ENCODE measurements around the gene PDE2A. TPM values are rescaled to one million over a fixed set of nuclear protein-coding genes. Genes with fewer than 3 reads are reported as not detected.
A peak's percentile ranks its signal among the peaks of the same experiment; 100 is the strongest.

The PDE2A gene
- total RNA-seq, 1 experiment from 2014 or later, result 3.7 TPM

- TF ChIP-seq ZNF532 (CRISPR knock-in tag; IDR thresholded peaks at IDR 0.05; ENCODE audit: borderline replicate concordance) (no peak), ZNF416 (CRISPR knock-in tag; IDR thresholded peaks at IDR 0.05) (no peak), RORB (CRISPR knock-in tag; IDR thresholded peaks at IDR 0.05) (no peak), TCF7 (CRISPR knock-in tag; IDR thresholded peaks at IDR 0.05; ENCODE audit: low read depth) (no peak), MXD4 (CRISPR knock-in tag; IDR thresholded peaks at IDR 0.05; ENCODE audit: borderline replicate concordance) (no peak), KAT7 (CRISPR knock-in tag; IDR thresholded peaks at IDR 0.05; ENCODE audit: borderline replicate concordance) (peak; percentile 20; the same call in 1 of the 2 replicates), GRHL2 (CRISPR knock-in tag; IDR thresholded peaks at IDR 0.05; ENCODE audit: insufficient replicate concordance, severe bottlenecking) (no peak), ATF6 (CRISPR knock-in tag; IDR thresholded peaks at IDR 0.05) (no peak), AR (CRISPR knock-in tag; IDR thresholded peaks at IDR 0.05) (no peak), GABPB1 (CRISPR knock-in tag; IDR thresholded peaks at IDR 0.05) (no peak; the same call in 1 of the 2 replicates), ZNF121 (CRISPR knock-in tag; IDR thresholded peaks at IDR 0.05) (no peak), MYBL2 (CRISPR knock-in tag; IDR thresholded peaks at IDR 0.05) (0 out of 2 replicates have a peak, but pooled peaks have one; percentile 18), SOX15 (CRISPR knock-in tag; IDR thresholded peaks at IDR 0.05) (no peak), CREM (CRISPR knock-in tag; IDR thresholded peaks at IDR 0.05) (no peak), NR1H2 (CRISPR knock-in tag; IDR thresholded peaks at IDR 0.05) (no peak), ATF3 (CRISPR knock-in tag; conservative IDR thresholded peaks at IDR 0.05) (no peak), USF2 (CRISPR knock-in tag; IDR thresholded peaks at IDR 0.05) (no peak)
- TF ChIP-seq, protein P1, sequence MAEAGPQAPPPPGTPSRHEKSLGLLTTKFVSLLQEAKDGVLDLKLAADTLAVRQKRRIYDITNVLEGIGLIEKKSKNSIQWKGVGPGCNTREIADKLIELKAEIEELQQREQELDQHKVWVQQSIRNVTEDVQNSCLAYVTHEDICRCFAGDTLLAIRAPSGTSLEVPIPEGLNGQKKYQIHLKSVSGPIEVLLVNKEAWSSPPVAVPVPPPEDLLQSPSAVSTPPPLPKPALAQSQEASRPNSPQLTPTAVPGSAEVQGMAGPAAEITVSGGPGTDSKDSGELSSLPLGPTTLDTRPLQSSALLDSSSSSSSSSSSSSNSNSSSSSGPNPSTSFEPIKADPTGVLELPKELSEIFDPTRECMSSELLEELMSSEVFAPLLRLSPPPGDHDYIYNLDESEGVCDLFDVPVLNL (CRISPR knock-in tag; IDR thresholded peaks at IDR 0.05; ENCODE audit: borderline replicate concordance, low read depth), result no peak
- TF ChIP-seq, protein P2, sequence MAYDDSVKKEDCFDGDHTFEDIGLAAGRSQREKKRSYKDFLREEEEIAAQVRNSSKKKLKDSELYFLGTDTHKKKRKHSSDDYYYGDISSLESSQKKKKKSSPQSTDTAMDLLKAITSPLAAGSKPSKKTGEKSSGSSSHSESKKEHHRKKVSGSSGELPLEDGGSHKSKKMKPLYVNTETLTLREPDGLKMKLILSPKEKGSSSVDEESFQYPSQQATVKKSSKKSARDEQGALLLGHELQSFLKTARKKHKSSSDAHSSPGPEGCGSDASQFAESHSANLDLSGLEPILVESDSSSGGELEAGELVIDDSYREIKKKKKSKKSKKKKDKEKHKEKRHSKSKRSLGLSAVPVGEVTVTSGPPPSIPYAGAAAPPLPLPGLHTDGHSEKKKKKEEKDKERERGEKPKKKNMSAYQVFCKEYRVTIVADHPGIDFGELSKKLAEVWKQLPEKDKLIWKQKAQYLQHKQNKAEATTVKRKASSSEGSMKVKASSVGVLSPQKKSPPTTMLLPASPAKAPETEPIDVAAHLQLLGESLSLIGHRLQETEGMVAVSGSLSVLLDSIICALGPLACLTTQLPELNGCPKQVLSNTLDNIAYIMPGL (CRISPR knock-in tag; IDR thresholded peaks at IDR 0.05), result peak; percentile 93; the same call in 1 of the 2 replicates
- TF ChIP-seq, protein P3, sequence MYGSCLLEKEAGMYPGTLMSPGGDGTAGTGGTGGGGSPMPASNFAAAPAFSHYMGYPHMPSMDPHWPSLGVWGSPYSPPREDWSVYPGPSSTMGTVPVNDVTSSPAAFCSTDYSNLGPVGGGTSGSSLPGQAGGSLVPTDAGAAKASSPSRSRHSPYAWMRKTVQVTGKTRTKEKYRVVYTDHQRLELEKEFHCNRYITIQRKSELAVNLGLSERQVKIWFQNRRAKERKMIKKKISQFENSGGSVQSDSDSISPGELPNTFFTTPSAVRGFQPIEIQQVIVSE (CRISPR knock-in tag; IDR thresholded peaks at IDR 0.05; ENCODE audit: borderline replicate concordance), result no peak
- TF ChIP-seq, protein P4, sequence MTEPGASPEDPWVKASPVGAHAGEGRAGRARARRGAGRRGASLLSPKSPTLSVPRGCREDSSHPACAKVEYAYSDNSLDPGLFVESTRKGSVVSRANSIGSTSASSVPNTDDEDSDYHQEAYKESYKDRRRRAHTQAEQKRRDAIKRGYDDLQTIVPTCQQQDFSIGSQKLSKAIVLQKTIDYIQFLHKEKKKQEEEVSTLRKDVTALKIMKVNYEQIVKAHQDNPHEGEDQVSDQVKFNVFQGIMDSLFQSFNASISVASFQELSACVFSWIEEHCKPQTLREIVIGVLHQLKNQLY (CRISPR knock-in tag; IDR thresholded peaks at IDR 0.05), result no peak
- TF ChIP-seq, protein P5, sequence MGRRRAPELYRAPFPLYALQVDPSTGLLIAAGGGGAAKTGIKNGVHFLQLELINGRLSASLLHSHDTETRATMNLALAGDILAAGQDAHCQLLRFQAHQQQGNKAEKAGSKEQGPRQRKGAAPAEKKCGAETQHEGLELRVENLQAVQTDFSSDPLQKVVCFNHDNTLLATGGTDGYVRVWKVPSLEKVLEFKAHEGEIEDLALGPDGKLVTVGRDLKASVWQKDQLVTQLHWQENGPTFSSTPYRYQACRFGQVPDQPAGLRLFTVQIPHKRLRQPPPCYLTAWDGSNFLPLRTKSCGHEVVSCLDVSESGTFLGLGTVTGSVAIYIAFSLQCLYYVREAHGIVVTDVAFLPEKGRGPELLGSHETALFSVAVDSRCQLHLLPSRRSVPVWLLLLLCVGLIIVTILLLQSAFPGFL (CRISPR knock-in tag; IDR thresholded peaks at IDR 0.05; ENCODE audit: borderline replicate concordance), result no peak
Measured at GRCh38 chr11:72642884-72643522, 31.2 kb downstream of the PDE2A start (continued).

All from WTC11 (cell line).